Activated T-cell treated with anti-CD3 and anti-CD28 coated beads for 24 hours (primary cell): ENCODE results near the gene TMEM271.

Experiments
- DNase-seq: peaks from one replicate; pipeline ENCODE4 v3.0.0-alpha.2; 2020; ENCODE audit warnings: low read depth

The TMEM271 gene, protein sequence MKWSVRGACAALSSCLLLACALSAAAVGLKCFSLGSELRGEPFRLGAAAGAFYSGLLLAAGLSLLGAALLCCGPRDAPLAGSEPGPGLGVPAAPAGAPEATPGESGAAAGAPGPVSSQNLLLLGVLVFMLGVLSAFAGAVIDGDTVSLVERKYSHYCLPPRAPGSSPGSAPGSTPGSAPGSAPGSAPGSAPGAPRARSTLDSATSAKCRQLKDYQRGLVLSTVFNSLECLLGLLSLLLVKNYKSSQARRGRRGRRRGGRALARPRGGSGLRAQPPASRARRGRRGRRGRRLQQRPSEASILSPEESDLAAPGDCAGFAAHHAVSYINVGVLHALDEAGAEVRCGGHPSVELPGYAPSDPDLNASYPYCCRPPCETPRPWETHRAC

DNA sequence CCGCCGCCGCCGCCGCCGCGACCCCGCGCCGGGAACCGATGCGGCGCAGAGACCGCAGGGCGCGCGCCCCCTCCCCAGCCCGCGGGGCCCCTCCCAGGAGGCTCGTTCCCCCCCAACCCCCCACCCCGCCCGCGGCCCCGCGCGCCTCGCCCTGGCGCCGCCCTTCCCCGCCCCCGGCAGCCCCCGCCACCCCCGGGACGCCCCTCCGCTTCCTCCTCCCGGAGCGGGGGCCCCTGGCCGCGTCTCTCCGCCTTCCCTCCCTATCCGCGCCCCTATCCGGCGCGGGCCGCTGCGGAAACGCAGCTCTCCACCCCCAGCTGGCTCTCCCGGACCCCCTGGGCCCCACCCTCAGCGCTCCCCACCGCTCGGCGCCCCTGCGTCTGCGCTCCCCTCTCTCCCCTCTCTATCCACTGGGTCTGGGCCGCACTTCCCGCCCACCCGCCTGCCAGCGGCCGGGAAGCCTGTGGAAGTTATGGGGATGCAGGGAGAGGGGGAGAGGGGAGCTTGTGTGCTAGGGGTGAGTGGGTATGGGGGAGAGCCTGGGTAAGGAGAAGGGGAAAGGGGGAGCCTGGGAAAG is at the start of gene TMEM271:
Gene TMEM271 (minus strand): TSS at position 51 of the 577 bp plus-strand sequence. CDS start 233 bp downstream, outside the sequence.
- DNase-seq: no peak

- no peak for DNase-seq
Measured at GRCh38 chr4:625631-626161, 49.6 kb upstream of the TMEM271 start.

DNA sequence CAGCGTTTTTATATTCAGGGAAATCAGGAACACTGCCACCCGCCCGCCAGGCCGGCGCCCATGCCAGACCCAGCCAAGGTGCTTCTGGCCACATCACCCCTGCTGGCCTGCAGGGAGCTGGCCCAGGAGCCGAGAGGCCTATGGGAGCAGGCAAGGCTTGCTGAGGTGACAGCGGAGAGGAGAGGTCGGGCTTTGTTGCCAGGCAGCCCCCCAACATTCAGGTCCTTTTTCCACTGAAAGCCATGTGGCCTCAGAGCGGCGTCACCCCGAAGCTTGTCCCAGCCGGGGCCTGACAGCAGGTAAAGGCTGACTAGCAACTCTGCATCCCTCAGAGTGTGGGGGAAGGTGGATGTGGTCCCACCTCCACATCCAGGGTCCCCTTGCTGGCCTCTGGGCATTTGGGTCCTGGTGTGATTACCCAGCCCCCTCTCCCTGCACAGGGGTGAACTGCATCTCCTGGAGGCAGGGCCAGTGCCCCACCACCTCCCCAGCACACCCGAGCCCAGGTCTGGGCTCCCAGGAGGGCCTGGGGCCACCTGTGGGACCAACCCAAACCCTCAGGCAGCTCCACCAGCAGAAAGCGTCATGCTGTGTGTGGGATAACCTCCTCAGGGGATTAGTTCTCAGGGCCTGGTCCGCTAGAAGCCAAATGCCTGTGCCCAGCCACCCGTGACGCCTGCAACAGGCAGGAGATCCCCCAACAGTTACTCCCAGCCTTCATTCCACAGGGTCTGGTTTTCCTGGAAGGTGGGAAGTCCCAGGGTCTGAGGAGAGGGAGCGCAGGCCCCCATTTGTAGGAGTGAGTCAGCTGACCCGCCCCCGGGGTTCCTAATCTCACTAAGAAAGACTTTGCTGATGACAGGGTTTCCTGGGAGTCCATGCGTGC is 48.9 kb upstream of the TMEM271 start, which contains the start of gene PDE6B:
Gene PDE6B (plus strand): TSS at position 869 of the 886 bp plus-strand sequence. CDS start 54 bp downstream, outside the sequence.
- no peak for DNase-seq

DNA sequence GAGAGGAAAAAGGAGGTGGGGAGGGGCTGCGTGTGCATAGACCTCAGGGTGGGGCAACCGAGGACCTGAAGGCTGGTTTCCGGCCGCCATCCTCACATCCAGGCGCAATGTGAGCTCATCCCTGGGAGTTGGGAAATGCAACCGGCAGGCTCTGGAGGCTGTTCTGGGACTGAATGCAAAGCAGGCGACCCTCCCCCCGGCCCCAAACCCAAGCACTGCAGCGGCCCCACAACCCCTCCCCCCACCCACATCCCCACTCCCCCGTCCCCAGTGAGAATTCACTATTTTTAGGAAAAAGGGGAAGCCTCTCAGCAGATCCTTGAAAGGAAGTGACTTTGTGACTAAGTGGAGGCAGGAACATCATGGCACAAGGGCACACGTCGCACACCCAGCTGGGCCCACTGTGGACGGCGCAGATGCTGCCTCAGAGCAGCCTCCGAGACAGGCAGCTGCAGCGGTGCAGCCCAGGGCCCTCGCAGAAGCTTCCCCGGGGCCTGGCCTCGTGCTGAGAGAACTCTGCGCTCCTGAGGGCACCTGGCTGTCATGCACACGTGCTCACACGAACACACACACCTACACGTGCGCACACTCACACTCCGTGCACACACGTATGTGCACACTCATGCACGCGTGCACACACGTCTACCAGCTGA is 47.9 kb upstream of the TMEM271 start:
- no peak for DNase-seq

DNA sequence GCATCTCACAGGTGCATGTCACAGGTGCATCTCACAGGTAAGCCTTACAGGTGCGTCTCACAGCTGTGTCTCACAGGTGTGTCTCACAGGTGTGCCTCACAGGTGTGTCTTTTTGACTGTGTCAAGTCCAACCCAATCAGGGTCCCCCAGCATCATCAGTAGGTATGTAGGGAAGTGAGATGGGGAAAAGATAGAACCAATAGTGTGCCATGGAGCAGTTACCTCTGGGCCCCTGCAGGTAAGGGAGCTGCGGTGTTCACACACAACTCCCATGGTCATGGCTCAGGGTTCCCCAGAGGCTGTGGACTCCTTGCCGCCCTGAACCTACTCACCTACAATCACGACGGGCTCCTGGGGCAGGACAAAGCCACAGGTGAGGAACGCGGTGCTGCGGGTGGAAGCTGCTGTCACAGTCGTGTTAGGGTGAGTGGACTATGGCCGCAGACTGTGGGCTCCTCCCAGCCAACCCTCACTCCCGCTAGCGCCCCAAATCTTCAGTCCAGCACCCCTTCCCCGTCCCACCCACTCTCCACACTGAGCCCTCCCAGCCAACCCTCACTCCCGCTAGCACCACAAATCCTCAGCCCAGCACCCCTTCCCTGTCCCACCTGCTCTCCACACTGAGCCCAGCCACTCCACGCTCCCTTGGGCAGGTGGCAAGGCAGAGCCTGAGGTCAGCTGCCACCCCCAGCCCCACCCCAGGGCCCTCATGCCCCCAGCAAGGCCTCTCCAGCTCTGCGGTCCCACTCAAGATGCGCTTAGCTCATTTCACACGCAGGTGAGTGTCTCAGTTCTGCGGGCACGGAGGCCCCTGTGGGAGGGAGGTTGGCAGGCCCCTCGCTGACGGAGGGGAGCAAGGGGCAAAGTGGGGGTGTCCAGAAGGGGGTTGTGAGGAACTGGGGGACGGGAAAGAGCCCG is 47.2 kb upstream of the TMEM271 start:
- DNase-seq: no peak

DNA sequence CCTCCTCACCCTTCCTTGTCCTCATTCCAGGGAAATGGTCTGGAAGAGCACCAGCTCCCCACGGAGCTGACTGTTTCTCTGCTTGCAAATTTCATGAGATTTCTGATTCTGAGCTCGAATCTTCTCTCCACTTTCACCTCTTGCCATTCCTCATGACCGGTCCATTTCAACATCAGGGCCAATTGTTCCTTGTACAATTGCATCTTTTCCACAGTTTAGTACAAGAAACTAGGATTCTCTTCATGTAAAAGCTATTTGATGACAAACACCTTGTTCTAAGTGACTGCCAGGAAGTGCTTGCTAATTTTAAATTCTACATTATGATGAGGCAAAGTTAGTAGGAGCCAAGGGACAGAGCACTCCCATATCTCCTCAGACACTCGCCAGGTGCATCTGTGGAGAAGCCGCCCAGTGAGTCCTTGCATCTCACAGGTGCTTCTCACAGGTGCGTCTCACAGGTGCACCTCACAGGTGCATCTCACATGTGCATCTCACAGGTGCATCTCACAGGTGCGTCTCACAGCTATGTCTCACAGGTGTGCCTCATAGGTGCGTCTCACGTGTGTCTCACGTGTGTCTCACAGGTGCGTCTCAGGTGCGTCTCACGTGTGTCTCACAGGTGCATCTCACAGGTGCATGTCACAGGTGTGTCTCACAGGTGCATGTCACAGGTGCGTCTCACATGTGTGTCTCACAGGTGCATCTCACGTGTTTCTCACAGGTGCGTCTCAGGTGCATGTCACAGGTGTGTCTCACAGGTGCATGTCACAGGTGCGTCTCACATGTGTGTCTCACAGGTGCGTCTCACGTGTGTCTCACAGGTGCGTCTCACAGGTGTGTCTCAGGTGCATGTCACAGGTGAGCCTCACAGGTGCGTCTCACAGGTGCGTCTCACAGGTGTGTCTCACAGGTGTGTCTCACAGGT is 46.2 kb upstream of the TMEM271 start:
- DNase-seq: no peak

GRCh38 chr4:621296-622070 is 45.4 kb upstream of the TMEM271 start:
- DNase-seq: no peak

GRCh38 chr4:620851-621261 is 44.8 kb upstream of the TMEM271 start:
- DNase-seq: no peak

GRCh38 chr4:620201-620600 is 44.1 kb upstream of the TMEM271 start:
- no peak for DNase-seq

GRCh38 chr4:617644-618641 is 41.8 kb upstream of the TMEM271 start:
- DNase-seq: no peak

DNA sequence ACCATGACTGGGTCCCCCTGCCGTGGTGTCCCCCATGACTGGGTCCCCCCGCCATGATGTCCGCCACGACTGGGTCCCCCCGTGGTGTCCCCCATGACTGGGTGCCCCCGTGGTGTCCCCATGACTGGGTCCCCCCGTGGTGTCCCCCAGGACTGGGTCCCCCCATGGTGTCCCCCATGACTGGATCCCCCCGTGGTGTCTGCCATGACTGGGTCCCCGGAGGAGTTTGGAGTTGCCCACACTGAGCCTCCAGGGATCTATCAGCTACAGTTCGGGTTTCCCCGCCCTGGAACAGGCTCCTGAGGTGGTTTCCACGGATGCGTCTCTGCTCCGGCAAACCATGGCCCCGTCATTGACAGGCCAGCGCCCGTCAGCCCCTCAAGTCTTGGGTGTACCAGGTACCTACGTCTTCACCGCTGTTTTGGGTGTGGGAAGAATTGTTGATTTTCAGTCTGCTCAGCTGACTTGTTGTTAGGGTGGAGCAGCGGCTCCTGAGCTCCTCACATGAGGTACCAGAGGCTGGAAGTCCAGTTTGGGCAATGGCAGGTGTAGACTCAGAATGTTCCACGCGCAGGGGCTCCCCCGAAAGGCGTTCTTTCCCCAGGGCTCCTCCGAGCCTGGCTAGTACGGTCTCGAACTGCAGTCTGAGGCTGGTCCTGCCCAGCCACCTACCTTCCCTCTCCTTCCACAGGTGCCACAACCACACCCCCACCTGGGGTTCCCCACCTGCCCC is 41.0 kb upstream of the TMEM271 start:
- no peak for DNase-seq

- DNase-seq: no peak
Measured at GRCh38 chr4:616091-616490, 40.0 kb upstream of the TMEM271 start.

- no peak for DNase-seq
Measured at GRCh38 chr4:613126-613525, 37.0 kb upstream of the TMEM271 start.

- DNase-seq: no peak
Measured at GRCh38 chr4:612749-613125, 36.6 kb upstream of the TMEM271 start.

- no peak for DNase-seq
Measured at GRCh38 chr4:612052-612748, 36.1 kb upstream of the TMEM271 start.
